SK-N-SH treated with all-trans-retinoic acid at 6 μM for 48 hours (cell line): ENCODE data around the gene ZSCAN25.
"Not testable (repeated sequence)": the region's sequence is repeated elsewhere in the genome, so short reads cannot be mapped to it uniquely, and the experiment has no call there.

ENCODE experiments used
- GLIS3 ChIP-seq: fragments of 250-450 bp; sonication (Bioruptor Pico); IDR thresholded peaks from 2 replicates; pipeline ENCODE4 v1.5.0; 2020; ENCODE audit warnings: mild to moderate bottlenecking, moderate library complexity
- PATZ1 ChIP-seq: fragments of 250-450 bp; sonication (Bioruptor Pico); IDR thresholded peaks from 2 replicates; pipeline ENCODE4 v1.8.0; 2020; ENCODE audit warnings: mild to moderate bottlenecking, moderate library complexity, borderline replicate concordance
- PPARA ChIP-seq: fragments of 250-450 bp; sonication (Bioruptor Pico); IDR thresholded peaks from 2 replicates; pipeline ENCODE4 v1.5.0; 2020; ENCODE audit warnings: mild to moderate bottlenecking, borderline replicate concordance
- RARB ChIP-seq: fragments of 250-450 bp; sonication (Bioruptor Pico); IDR thresholded peaks from 2 replicates; pipeline ENCODE4 v1.8.0; 2021; ENCODE audit warnings: mild to moderate bottlenecking, moderate library complexity
- TSHZ2 ChIP-seq: fragments of 250-450 bp; sonication (Bioruptor Pico); IDR thresholded peaks from 2 replicates; pipeline ENCODE4 v1.5.0; 2020; ENCODE audit warnings: mild to moderate bottlenecking, moderate library complexity
- ZC3H10 ChIP-seq: fragments of 250-450 bp; sonication (Bioruptor Pico); IDR thresholded peaks from 2 replicates; pipeline ENCODE4 v1.5.1; 2021; ENCODE audit warnings: mild to moderate bottlenecking, moderate library complexity
- ZFP3 ChIP-seq: fragments of 250-450 bp; sonication (Bioruptor Pico); IDR thresholded peaks from 2 replicates; pipeline ENCODE4 v1.5.0; 2020; ENCODE audit warnings: mild to moderate bottlenecking, moderate library complexity

- TF ChIP-seq GLIS3; PPARA; PATZ1; RARB (CRISPR knock-in tag); ZFP3 (CRISPR knock-in tag); ZC3H10 (CRISPR knock-in tag); TSHZ2: not testable (repeated sequence)
Observed at GRCh38 chr7:99637414-99637813, 20.7 kb downstream of the ZSCAN25 start.
